Dermis lymphatic vessel endothelial cell (primary cell): ENCODE results near the gene CCL11. TPM values are rescaled to one million over a fixed set of nuclear protein-coding genes. Genes with fewer than 3 reads are reported as not detected.

ENCODE experiments used
- total RNA-seq: library from RNA; depleted of rRNA; stranded (reverse); fragments of >200 nt; gene quantifications from 2 replicates; pipeline ENCODE4 v1.2.1, GENCODE V29; 2014

CCL11 gene
- not detected in 2 replicates for total RNA-seq

DNA sequence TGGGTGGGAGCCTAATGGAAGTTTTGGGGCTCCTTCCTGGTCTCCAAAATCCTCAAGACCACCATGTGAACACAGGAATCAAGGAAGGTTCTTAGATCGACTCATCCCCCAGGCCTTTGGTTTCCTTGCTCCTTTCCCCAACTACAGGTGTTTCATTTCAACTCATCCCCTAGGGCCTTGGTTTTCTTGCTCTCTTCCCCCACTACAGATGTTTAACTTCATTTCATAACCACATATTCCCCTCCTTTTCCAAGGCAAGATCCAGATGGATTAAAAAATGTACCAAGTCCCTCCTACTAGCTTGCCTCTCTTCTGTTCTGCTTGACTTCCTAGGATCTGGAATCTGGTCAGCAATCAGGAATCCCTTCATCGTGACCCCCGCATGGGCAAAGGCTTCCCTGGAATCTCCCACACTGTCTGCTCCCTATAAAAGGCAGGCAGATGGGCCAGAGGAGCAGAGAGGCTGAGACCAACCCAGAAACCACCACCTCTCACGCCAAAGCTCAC lies at the start of gene CCL11:
CCL11 (plus strand) TSS at position 457 of the 507 bp plus-strand sequence. CDS start 67 bp downstream, outside the sequence.

DNA sequence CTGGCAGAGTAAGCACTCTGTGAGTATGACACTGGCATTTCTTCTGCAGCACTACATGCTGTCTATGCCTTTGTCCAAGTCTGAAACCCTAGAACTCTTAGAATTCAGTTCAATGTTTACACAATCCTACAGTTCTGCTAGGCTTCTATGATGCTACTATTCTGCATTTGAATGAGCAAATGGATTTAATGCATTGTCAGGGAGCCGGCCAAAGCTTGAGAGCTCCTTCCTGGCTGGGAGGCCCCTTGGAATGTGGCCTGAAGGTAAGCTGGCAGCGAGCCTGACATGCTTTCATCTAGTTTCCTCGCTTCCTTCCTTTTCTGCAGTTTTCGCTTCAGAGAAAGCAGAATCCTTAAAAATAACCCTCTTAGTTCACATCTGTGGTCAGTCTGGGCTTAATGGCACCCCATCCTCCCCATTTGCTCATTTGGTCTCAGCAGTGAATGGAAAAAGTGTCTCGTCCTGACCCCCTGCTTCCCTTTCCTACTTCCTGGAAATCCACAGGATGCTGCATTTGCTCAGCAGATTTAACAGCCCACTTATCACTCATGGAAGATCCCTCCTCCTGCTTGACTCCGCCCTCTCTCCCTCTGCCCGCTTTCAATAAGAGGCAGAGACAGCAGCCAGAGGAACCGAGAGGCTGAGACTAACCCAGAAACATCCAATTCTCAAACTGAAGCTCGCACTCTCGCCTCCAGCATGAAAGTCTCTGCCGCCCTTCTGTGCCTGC lies 30.7 kb upstream of the CCL11 start, which contains the start of gene CCL2:
CCL2 (plus strand) TSS at position 635 of the 730 bp plus-strand sequence; CDS start at position 700, 65 bp downstream.

DNA sequence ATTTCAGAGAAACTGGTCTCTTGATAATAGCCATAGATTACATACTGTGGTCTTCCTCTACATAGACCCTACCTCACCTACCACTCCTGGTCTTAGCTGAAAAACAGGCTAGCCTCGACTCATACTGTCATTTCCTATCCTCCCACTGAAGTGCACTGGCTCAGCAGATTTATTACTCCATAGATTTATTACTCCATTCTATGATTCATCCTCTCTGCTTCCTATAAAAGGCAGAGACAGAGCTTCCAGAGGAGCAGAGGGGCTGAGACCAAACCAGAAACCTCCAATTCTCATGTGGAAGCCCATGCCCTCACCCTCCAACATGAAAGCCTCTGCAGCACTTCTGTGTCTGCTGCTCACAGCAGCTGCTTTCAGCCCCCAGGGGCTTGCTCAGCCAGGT lies 15.6 kb upstream of the CCL11 start, which contains the start of gene CCL7:
CCL7 (plus strand) TSS at position 253 of the 400 bp plus-strand sequence; CDS start at position 323, 70 bp downstream.

DNA sequence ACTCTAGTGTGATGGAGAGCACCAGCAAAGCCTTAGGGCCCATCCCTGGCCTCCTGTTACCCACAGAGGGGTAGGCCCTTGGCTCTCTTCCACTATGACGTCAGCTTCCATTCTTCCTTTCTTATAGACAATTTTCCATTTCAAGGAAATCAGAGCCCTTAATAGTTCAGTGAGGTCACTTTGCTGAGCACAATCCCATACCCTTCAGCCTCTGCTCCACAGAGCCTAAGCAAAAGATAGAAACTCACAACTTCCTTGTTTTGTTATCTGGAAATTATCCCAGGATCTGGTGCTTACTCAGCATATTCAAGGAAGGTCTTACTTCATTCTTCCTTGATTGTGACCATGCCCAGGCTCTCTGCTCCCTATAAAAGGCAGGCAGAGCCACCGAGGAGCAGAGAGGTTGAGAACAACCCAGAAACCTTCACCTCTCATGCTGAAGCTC lies 33.5 kb downstream of the CCL11 start, which contains the start of gene CCL8:
CCL8 (plus strand) TSS at position 397 of the 445 bp plus-strand sequence. CDS start 67 bp downstream, outside the sequence.

Other genes with a start within 250 kb of the CCL11 start
- gene CCL2, start 30.5 kb upstream of the CCL11 start, total RNA-seq = 15.9 and 53.9 TPM in 2 replicates
- gene CCL7, start 15.5 kb upstream of the CCL11 start, total RNA-seq = 0.09 TPM in 1 of 2 replicates, not detected in the other
- gene CCL8, start 33.7 kb downstream of the CCL11 start, total RNA-seq = not detected in 2 replicates
- not detected in 2 replicates for gene CCL13, start 70.7 kb downstream of the CCL11 start, total RNA-seq
- gene CCL1, start 77.5 kb downstream of the CCL11 start, total RNA-seq = not detected in 2 replicates